Fibroblast of pulmonary artery (primary cell): ENCODE data around the gene KCTD13.
A peak's percentile ranks its signal among the peaks of the same experiment; 100 is the strongest.

Source experiments
- DNase-seq: peaks from one replicate; pipeline ENCODE4 v3.0.0-alpha.2; 2010; ENCODE audit warnings: low read depth
- H3K4me3 ChIP-seq: replicated peaks from 2 replicates; pipeline ENCODE4 v1.5.1; 2011; ENCODE audit warnings: low read depth, mild to moderate bottlenecking, control low read depth, low read length, moderate library complexity
- CTCF ChIP-seq: IDR thresholded peaks from 2 replicates; pipeline ENCODE4 v1.5.1; 2011; ENCODE audit warnings: mild to moderate bottlenecking, control low read depth, low read length, inconsistent platforms; ENCODE audit errors: missing control alignments

Gene KCTD13

GRCh38 chr16:29878172-29878571, 47.9 kb downstream of the KCTD13 start:
- no peak for DNase-seq
- no peak overlapping the region for H3K4me3 ChIP-seq
- no peak for TF ChIP-seq CTCF

- DNase-seq, result peak; percentile 36
- no peak overlapping the region for H3K4me3 ChIP-seq
- TF ChIP-seq CTCF, result no peak
These were observed 48.6 kb downstream of the KCTD13 start for GRCh38 chr16:29877266-29877961.

- no peak for TF ChIP-seq CTCF
- no peak for DNase-seq
- peak overlapping the region; percentile 21 for H3K4me3 ChIP-seq
These were observed 49.3 kb downstream of the KCTD13 start for GRCh38 chr16:29876594-29877249.

- no peak for DNase-seq
- no peak for TF ChIP-seq CTCF
- peak overlapping the region; percentile 21 for H3K4me3 ChIP-seq
These were observed 49.8 kb downstream of the KCTD13 start for GRCh38 chr16:29876217-29876593.

- no peak for TF ChIP-seq CTCF
- DNase-seq, result no peak
- H3K4me3 ChIP-seq, result no peak overlapping the region
These were observed 50.8 kb downstream of the KCTD13 start for GRCh38 chr16:29875206-29875605.

GRCh38 chr16:29873319-29873718, 52.7 kb downstream of the KCTD13 start:
- no peak overlapping the region for H3K4me3 ChIP-seq
- TF ChIP-seq CTCF, result no peak
- no peak for DNase-seq
